ENCODE data around the gene IRF8.

IRF8 gene

DNA sequence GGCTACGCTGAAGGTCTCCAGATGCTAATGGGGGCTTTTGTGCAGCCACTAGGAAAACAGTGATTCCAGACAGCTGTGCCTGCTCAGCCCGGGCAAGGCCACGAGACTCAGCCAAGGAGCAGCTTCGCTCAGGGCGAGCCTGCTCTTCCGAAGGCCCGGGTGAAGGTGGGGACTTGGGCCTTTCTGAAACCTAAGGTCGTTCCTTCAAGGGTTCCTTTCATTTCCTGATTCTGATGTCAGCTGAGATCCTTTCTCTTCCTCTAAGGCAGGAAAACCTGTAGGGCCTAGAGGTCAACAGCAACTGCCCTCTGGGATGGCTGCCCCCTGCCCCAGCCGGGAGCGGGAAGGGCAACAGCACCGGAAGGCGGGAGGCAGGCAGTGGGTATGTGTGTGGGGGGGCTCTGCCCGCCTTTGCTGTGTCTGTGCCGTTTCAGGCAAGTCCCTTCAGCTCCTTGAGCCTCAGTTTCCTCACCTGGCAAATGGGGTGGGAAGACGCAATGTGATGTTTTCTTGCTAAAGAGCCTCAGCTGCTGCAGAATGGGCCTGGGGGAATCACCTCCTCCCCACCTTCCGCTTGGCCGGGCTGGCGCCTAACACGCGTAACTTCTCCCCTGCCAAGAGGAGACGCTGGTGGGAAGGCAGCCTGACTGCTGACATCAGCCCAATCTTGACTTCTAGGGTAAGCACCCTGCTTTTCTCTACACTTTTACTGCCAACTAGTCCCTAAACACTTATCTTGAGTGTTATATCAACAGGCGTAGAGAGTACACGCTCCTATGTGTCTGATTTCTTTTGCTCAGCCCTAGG is 32.8 kb downstream of the IRF8 start:
- DNase-seq (ENCODE audit: low read depth): no peak
- TF ChIP-seq POLR2A (IDR thresholded peaks at IDR 0.05; ENCODE audit: extremely low read depth, insufficient read length): no peak
- TF ChIP-seq MYC (IDR thresholded peaks at IDR 0.05; ENCODE audit: low read depth, low read length): no peak
- no peak for TF ChIP-seq CTCF (IDR thresholded peaks at IDR 0.05; ENCODE audit: low read depth, low read length)
- TF ChIP-seq, protein P1, sequence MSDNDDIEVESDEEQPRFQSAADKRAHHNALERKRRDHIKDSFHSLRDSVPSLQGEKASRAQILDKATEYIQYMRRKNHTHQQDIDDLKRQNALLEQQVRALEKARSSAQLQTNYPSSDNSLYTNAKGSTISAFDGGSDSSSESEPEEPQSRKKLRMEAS (IDR thresholded peaks at IDR 0.05; ENCODE audit: low read depth, low read length): no peak
- no peak overlapping the region for H3K4me3 ChIP-seq (ENCODE audit: low read depth, low read length)

DNA sequence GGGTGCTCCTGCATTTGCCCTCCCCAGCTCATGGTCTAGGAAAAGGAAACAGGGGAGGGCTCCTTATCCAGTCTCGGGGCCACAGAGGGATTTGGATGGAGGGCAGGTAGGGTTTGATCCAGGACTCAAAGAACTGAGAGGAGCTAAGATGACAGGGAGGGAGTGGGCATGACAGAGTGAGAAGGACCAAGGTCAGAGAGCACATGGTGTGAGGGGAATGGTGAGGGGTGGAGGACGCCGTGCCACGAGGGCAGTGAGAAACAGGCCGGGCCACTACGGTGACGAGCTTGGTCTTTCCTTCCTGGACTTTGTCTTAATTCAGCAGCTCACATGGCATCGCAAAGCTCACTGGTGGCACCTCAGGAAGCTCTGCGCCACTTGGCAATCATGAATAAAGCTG is 35.2 kb downstream of the IRF8 start:
- H3K4me3 ChIP-seq (ENCODE audit: low read depth, low read length): no peak overlapping the region
- no peak for DNase-seq (ENCODE audit: low read depth)
- no peak for TF ChIP-seq MYC (IDR thresholded peaks at IDR 0.05; ENCODE audit: low read depth, low read length)
- no peak for TF ChIP-seq CTCF (IDR thresholded peaks at IDR 0.05; ENCODE audit: low read depth, low read length)
- TF ChIP-seq POLR2A (IDR thresholded peaks at IDR 0.05; ENCODE audit: extremely low read depth, insufficient read length): no peak
- TF ChIP-seq, protein P1 (IDR thresholded peaks at IDR 0.05; ENCODE audit: low read depth, low read length): no peak

DNA sequence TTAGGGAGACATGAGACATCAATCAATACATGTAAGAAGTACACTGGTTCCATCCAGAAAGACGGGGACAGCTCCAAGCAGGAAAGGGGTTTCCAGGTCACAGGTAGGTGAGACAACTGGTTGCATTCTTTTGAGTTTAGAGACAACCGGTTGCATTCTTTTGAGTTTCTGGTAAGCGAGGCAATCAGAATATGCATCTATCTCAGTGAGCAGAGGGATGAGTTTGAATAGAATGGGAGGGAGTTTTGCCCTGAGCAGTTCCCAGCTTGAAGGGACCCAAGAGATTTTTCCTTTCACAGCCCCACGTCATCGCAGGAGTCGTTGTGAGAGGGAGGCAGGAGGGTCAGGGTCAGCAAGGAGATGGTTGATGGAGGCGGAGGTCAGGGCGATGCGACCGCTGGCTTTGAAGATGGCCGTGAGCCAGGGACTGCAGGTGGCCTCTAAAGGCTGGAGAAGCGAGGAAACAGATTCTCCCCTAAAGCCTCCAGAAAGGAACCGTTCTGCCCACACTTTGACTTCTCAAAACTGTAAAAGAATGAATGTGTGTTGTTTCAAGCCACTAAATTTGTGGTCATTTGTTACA is 36.5 kb downstream of the IRF8 start:
- DNase-seq (ENCODE audit: low read depth): no peak
- no peak for TF ChIP-seq MYC (IDR thresholded peaks at IDR 0.05; ENCODE audit: low read depth, low read length)
- TF ChIP-seq POLR2A (IDR thresholded peaks at IDR 0.05; ENCODE audit: extremely low read depth, insufficient read length): no peak
- no peak for TF ChIP-seq CTCF (IDR thresholded peaks at IDR 0.05; ENCODE audit: low read depth, low read length)
- TF ChIP-seq, protein P1 (IDR thresholded peaks at IDR 0.05; ENCODE audit: low read depth, low read length): no peak
- no peak overlapping the region for H3K4me3 ChIP-seq (ENCODE audit: low read depth, low read length)

- DNase-seq (ENCODE audit: low read depth): peak; percentile 80
- peak overlapping the region; percentile 18 for H3K4me3 ChIP-seq (ENCODE audit: low read depth, low read length)
- TF ChIP-seq POLR2A (IDR thresholded peaks at IDR 0.05; ENCODE audit: extremely low read depth, insufficient read length) (no peak), CTCF (IDR thresholded peaks at IDR 0.05; ENCODE audit: low read depth, low read length) (no peak), MYC (IDR thresholded peaks at IDR 0.05; ENCODE audit: low read depth, low read length) (peak; percentile 12)
- TF ChIP-seq, protein P1 (IDR thresholded peaks at IDR 0.05; ENCODE audit: low read depth, low read length): no peak
These were observed 37.2 kb downstream of the IRF8 start for GRCh38 chr16:85935974-85936760.

DNA sequence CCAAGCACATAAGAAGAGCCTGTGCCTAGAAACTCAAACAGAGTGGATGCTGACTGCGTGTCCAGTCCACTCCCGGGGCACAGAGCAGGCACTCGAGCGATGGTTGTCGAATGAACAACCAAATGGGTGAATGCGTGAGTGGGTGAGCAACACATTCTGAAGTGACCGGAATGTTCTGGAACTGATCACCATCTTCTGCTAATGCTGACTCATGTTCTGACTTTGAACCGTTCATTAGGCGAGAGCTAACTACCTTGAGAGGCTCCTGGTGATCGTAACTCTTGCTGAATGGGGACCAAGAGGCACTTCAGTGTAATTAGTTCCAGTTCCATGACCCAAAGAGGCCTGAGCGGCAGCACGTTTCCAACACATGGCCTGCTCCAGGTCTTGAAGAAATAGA is 37.9 kb downstream of the IRF8 start:
- TF ChIP-seq CTCF (IDR thresholded peaks at IDR 0.05; ENCODE audit: low read depth, low read length) (no peak), POLR2A (IDR thresholded peaks at IDR 0.05; ENCODE audit: extremely low read depth, insufficient read length) (no peak), MYC (IDR thresholded peaks at IDR 0.05; ENCODE audit: low read depth, low read length) (no peak)
- TF ChIP-seq, protein P1 (IDR thresholded peaks at IDR 0.05; ENCODE audit: low read depth, low read length): no peak
- no peak overlapping the region for H3K4me3 ChIP-seq (ENCODE audit: low read depth, low read length)
- no peak for DNase-seq (ENCODE audit: low read depth)
